Coronary artery (tissue), 2 donors: ENCODE data around the gene ZMIZ1.

Source experiments
- DNase-seq: peaks from one replicate; pipeline ENCODE4 v3.0.0-alpha.2; 2017; ENCODE audit warnings: low spot score
- H3K27ac ChIP-seq, 2 donors: fragments of 200-600 bp; sonication (generic); one replicate each; pipeline ENCODE4 v1.5.1; 2016 to 2019
- H3K4me3 ChIP-seq: fragments of 200-600 bp; sonication (generic); 2 replicates; pipeline ENCODE4 v1.5.1; 2016; ENCODE audit warnings: mild to moderate bottlenecking, moderate library complexity
- CTCF ChIP-seq: fragments of 200-600 bp; sonication (generic); IDR thresholded peaks from one replicate; pipeline ENCODE4 v1.5.1; 2019; ENCODE audit warnings: antibody characterized with exemption

Gene ZMIZ1

DNA sequence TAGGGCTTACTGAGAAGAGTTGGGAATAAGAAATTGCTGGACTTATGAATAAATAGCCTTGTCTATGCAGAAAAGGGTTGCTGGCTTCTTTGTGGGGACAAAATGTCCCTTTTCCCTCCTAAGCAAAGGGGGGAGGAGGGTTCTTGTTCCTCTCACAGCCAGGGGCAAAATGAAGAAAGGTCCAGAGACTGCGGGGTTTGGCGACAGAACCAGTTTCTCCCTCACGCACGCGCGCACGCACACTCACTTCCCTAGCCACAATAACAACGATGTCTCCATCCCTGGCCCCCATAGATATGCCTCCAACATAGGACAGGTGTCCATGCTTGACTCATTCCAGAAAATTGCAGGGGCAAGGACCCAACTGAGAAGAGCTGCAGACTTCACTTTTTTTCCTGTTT is 3.3 kb downstream of the ZMIZ1 start:
- Histone ChIP-seq H3K27ac (peak overlapping the region; percentile 98 to 100), H3K4me3 (peak overlapping the region; percentile 88)
- no peak for DNase-seq
- TF ChIP-seq CTCF: no peak

DNA sequence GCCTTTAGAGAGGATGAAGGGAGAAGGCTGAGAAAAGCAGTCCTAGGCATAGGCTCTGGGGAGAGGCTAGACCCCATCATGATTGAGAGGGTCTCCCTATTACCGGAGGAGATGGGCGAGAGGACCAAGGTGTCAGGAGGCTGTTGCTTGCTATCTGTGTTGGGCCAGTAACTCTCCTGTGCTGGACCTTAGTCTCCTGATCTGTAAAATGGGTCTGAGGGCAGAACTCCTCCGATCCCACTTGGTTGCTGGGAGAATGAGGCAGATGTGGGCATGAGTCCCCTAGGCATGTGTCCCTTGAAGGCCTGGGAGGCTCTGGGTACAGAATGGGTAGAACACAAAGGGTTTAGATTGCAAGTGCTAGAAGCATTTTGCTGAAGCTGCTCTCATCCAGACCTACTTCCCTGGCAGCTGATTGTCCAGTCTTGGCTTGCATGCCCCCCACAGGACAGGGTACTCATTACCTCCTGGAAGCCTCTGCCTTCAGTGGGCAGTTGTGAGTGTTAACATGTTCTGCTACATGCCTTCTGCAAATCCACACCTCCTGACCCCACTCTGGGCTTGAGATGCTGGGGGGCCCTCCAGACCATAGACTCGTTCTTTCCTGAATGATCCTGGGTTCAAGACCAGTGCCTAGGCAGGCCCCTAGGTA is 4.4 kb downstream of the ZMIZ1 start:
- Histone ChIP-seq H3K27ac (peak overlapping the region in 1 of 2 donors; percentile 100), H3K4me3 (peak overlapping the region; percentile 38)
- no peak for TF ChIP-seq CTCF
- no peak for DNase-seq

DNA sequence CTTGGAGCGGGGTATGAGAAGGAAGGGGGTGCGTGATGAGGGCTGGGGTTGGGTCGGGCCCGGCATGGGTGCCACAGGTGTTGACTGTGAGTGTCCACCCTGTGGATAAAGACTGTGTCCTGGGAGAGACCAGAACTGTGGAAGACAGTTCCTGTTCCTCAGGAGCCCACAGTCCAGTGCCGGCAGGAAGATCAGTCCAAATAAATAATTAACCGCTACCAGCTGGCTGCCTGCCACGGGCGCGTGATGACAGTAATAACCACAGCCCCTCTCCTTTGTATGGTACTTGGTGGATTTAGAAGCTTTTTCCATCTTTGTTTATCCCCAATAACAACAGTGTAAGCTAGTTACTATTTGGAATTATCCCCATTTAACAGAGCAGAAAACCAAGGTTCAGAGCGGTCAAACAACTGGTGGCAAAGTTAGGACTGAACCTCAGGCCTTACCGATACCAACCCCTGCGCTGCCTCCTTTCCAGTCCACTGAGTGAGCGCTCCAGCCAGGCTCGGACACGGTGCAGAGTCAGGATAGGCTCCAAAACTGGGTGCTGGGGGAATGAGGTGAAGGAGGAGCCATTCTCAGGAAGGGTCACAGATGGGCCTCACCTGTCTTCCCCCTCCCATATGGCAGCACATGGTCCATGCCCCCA is 5.1 kb downstream of the ZMIZ1 start:
- TF ChIP-seq CTCF: no peak
- peak overlapping the region in 1 of 2 donors; percentile 100 for H3K27ac ChIP-seq
- DNase-seq: no peak
- peak overlapping the region; percentile 38 for H3K4me3 ChIP-seq

- no peak for TF ChIP-seq CTCF
- Histone ChIP-seq H3K27ac (no peak overlapping the region), H3K4me3 (no peak overlapping the region)
- DNase-seq: no peak
Measured at GRCh38 chr10:79074732-79075131, 6.0 kb downstream of the ZMIZ1 start.

- H3K27ac ChIP-seq: no peak overlapping the region
- no peak for DNase-seq
- no peak for TF ChIP-seq CTCF
- H3K4me3 ChIP-seq: no peak overlapping the region
Measured at GRCh38 chr10:79075418-79075817, 6.7 kb downstream of the ZMIZ1 start.

- H3K4me3 ChIP-seq: no peak overlapping the region
- no peak for TF ChIP-seq CTCF
- DNase-seq: no peak
- H3K27ac ChIP-seq: peak overlapping the region in 1 of 2 donors; percentile 24
Measured at GRCh38 chr10:79077488-79078173, 8.9 kb downstream of the ZMIZ1 start.
